K562 (cell line): ENCODE measurements around the gene MGAT5. TPM values are rescaled to one million over a fixed set of nuclear protein-coding genes. Genes with fewer than 3 reads are reported as not detected.

Experiments used
- ATAC-seq: fragments of 200-7000 bp; cut with Tn5 transposase; 3 replicates; pipeline ENCODE4 v1.9.1; 2020; ENCODE audit warnings: moderate library complexity
- BruUV-seq: library from RNA; stranded (reverse); fragments of 400-500 nt; replicated peaks from 2 replicates; lab custom pipeline; 2021; lab: Mats Ljungman, UMichigan
- CTCF ChIA-PET: fragments of 300-600 bp; formaldehyde crosslinking; extraction: SDS; loops from one replicate; lab custom pipeline; 2021; ENCODE audit warnings: low intra/inter-chr PET ratio; lab: Yijun Ruan, JAX
- POLR2A ChIA-PET: fragments of 300-600, 350-650 bp; sonication (Branson Sonifier 250); formaldehyde crosslinking; extraction: SDS; loops from one replicate; lab custom pipeline; 2021; ENCODE audit warnings: antibody characterized with exemption, inconsistent platforms; lab: Yijun Ruan, JAX
- DNase-seq, 4 experiments: peaks; one replicate each; pipeline versions ENCODE4 v3.0.0 to v3.0.0-alpha.2; 2011 to 2018; ENCODE audit warnings: low spot score in 3 of 4, mixed read lengths in 3 of 4; ENCODE audit errors: extremely low read depth in 1 of 4
- FAIRE-seq: peaks from 2 replicates; lab custom pipeline; 2011; peaks lifted over from hg19 to GRCh38; lab: Jason Lieb, UNC
- H2AFZ ChIP-seq: 2 replicates; pipeline ENCODE4 v1.6.0; 2011; ENCODE audit warnings: low read depth, low read length, control low read depth, inconsistent platforms
- H3K27ac ChIP-seq: fragments of 200-600 bp; 3 replicates; pipeline ENCODE4 v1.8.0; 2011; ENCODE audit warnings: low read depth, mild to moderate bottlenecking, control low read depth, inconsistent platforms, low read length, moderate library complexity, mixed read lengths; ENCODE audit errors: extremely low read depth
- H3K27me3 ChIP-seq, 2 experiments: fragments of 300-600 bp in 1 of 2; 2 replicates in 1 of 2; 3 replicates in 1 of 2; pipeline versions ENCODE4 v1.6.0 to v1.8.0; 2011; ENCODE audit warnings: inconsistent platforms in 2 of 2, low read length in 2 of 2, mild to moderate bottlenecking in 1 of 2, mixed read lengths in 1 of 2, moderate library complexity in 1 of 2; ENCODE audit not compliant: control insufficient read depth in 2 of 2, insufficient read depth in 2 of 2
- H3K36me3 ChIP-seq: fragments of 300-600 bp; 3 replicates; pipeline ENCODE4 v1.8.0; 2011; ENCODE audit warnings: mild to moderate bottlenecking, low read length, inconsistent platforms; ENCODE audit not compliant: control insufficient read depth, insufficient read depth
- H3K4me1 ChIP-seq, 2 experiments: fragments of 200-600 bp in 1 of 2; replicated peaks in 1 of 2; 2 replicates in 1 of 2; 3 replicates in 1 of 2; pipeline versions ENCODE4 v1.5.1 to v1.8.0; 2011; ENCODE audit warnings: inconsistent platforms in 2 of 2, low read length in 2 of 2, mild to moderate bottlenecking in 1 of 2, mixed read lengths in 1 of 2, moderate library complexity in 1 of 2; ENCODE audit not compliant: control insufficient read depth in 2 of 2, insufficient read depth in 2 of 2
- H3K4me2 ChIP-seq: 2 replicates; pipeline ENCODE4 v1.6.1; 2011; ENCODE audit warnings: low read length, control low read depth, inconsistent platforms, mixed read lengths; ENCODE audit not compliant: insufficient read depth
- H3K4me3 ChIP-seq: fragments of 200-600 bp; sonication (generic), shearing (Covaris generic); 2 replicates; pipeline ENCODE4 v1.5.1; 2016; ENCODE audit warnings: control low read depth, inconsistent platforms
- H3K79me2 ChIP-seq: fragments of 200-600 bp; 3 replicates; pipeline ENCODE4 v1.8.0; 2011; ENCODE audit warnings: low read length, inconsistent platforms; ENCODE audit not compliant: control insufficient read depth, insufficient read depth
- H3K9ac ChIP-seq, 2 experiments: 2 replicates each; pipeline versions ENCODE4 v1.6.0 to v1.6.1; 2011; ENCODE audit warnings: low read depth in 2 of 2, low read length in 2 of 2, control low read depth in 1 of 2, inconsistent platforms in 1 of 2, mild to moderate bottlenecking in 1 of 2, mixed read lengths in 1 of 2; ENCODE audit not compliant: insufficient read depth in 1 of 2
- H3K9me1 ChIP-seq: one replicate; pipeline ENCODE4 v1.6.0; 2011; ENCODE audit warnings: inconsistent platforms, mild to moderate bottlenecking, low read length, moderate library complexity; ENCODE audit not compliant: control insufficient read depth, insufficient read depth
- H3K9me3 ChIP-seq: replicated peaks from 2 replicates; pipeline ENCODE4 v1.5.1; 2011; ENCODE audit warnings: low read depth, low read length, inconsistent platforms; ENCODE audit not compliant: control insufficient read depth, insufficient read depth
- H4K20me1 ChIP-seq: replicated peaks from 2 replicates; pipeline ENCODE4 v1.6.1; 2011; ENCODE audit warnings: low read length, inconsistent platforms, mixed read lengths; ENCODE audit not compliant: control insufficient read depth, insufficient read depth
- BMI1 ChIP-seq: fragments of 150-350 bp; IDR thresholded peaks from 2 replicates; pipeline ENCODE4 v1.6.1; 2014; ENCODE audit warnings: low read length
- CBX1 ChIP-seq: sonication (generic); IDR thresholded peaks from 2 replicates; pipeline ENCODE4 v1.6.1; 2016; ENCODE audit warnings: antibody characterized with exemption, low read depth, mild to moderate bottlenecking
- CBX5 ChIP-seq: IDR thresholded peaks from 2 replicates; pipeline ENCODE4 v1.6.1; 2014; ENCODE audit warnings: low read depth, borderline replicate concordance
- GABPA ChIP-seq: fragments of 200-800 bp; sonication (Bioruptor generic); conservative IDR thresholded peaks from 2 replicates; pipeline ENCODE4 v1.6.1; 2016; ENCODE audit warnings: low read depth, missing genetic modification characterization, missing compliant biosample characterization
- KAT8 ChIP-seq: fragments of 450-650 bp; IDR thresholded peaks from 2 replicates; pipeline ENCODE4 v1.6.1; 2016; ENCODE audit warnings: low read depth, mild to moderate bottlenecking
- KDM4B ChIP-seq, 2 experiments: fragments of 450-650 bp in 1 of 2; sonication (generic) in 1 of 2; IDR thresholded peaks; 2 replicates each; pipeline ENCODE4 v1.6.1; 2016 to 2017; ENCODE audit warnings: borderline replicate concordance in 2 of 2, antibody characterized with exemption in 1 of 2, low read depth in 1 of 2, mild to moderate bottlenecking in 1 of 2
- NR2C2 ChIP-seq, 2 experiments: fragments of 200-800 bp in 1 of 2; sonication (Bioruptor generic) in 1 of 2; sonication (generic) in 1 of 2; formaldehyde crosslinking in 1 of 2; IDR thresholded peaks; 2 replicates each; pipeline versions ENCODE4 v1.6.1 to v1.8.0; 2016 to 2022; ENCODE audit warnings: mild to moderate bottlenecking in 1 of 2, missing compliant biosample characterization in 1 of 2, missing genetic modification characterization in 1 of 2, missing genetic modification reagents in 1 of 2
- PRPF4 ChIP-seq: fragments of 200-400 bp; formaldehyde crosslinking; IDR thresholded peaks from one replicate; pipeline ENCODE4 v1.6.1; 2017; ENCODE audit warnings: low read length, low read depth, mild to moderate bottlenecking; ENCODE audit not compliant: insufficient read depth, poor library complexity, severe bottlenecking
- SFPQ ChIP-seq: fragments of 200-400 bp; formaldehyde crosslinking; IDR thresholded peaks from 2 replicates; pipeline ENCODE4 v1.6.1; 2017; ENCODE audit warnings: mild to moderate bottlenecking, low read depth, low read length, moderate library complexity
- ZBTB49 ChIP-seq: sonication (generic); formaldehyde crosslinking; IDR thresholded peaks from 2 replicates; pipeline ENCODE4 v1.8.0; 2022; ENCODE audit warnings: missing genetic modification reagents, mild to moderate bottlenecking, borderline replicate concordance
- ZNF165 ChIP-seq: fragments of 250-450 bp; sonication (Bioruptor Pico); IDR thresholded peaks from 2 replicates; pipeline ENCODE4 v1.4.0; 2020; ENCODE audit warnings: borderline replicate concordance
- ZNF699 ChIP-seq: fragments of 250-450 bp; sonication (Bioruptor Pico); IDR thresholded peaks from 2 replicates; pipeline ENCODE4 v1.8.0; 2021; ENCODE audit warnings: mild to moderate bottlenecking, moderate library complexity; ENCODE audit not compliant: insufficient replicate concordance
- WGBS: fragments of 100-300 bp; shearing (Covaris generic); methylation state at CpG from one replicate; pipeline ENCODE4 v1.1.6; 2016; ENCODE audit warnings: low coverage, mixed read lengths; ENCODE audit not compliant: insufficient coverage; ENCODE audit errors: missing lambda C conversion rate; 5-methylcytosine and 5-hydroxymethylcytosine counted together
- in situ Hi-C: fragments of 300-500 bp; cut with MboI; formaldehyde crosslinking; loops from 4 replicates; pipeline ENCODE4 v1.15.0; 2018; ENCODE audit warnings: inconsistent platforms, mixed read lengths
- intact Hi-C: fragments of 100-400 bp; cut with micrococcal nuclease; formaldehyde crosslinking; loops from 2 replicates; pipeline ENCODE4 v1.14.2; 2022
- polyA plus RNA-seq, 8 experiments: library from polyadenylated mRNA; depleted of rRNA in 4 of 8; stranded (reverse) in 5 of 8; unstranded in 3 of 8; fragments of >200 nt; fragmentation: Nextera tagmentation in 2 of 8; fragmentation: Illumina TruSeq in 1 of 8; extraction: Ambion mirVana in 2 of 8; extraction: Trizol in 1 of 8; gene quantifications; 2 replicates each; pipeline versions ENCODE4 v1.2.1 to v1.2.3, GENCODE V29; 2011 to 2014; ENCODE audit warnings: inconsistent platforms in 1 of 8, missing spikeins in 1 of 8
- total RNA-seq, 7 experiments: library from RNA; depleted of rRNA in 6 of 7; stranded (reverse); fragments of >200 nt in 6 of 7; fragmentation: Illumina TruSeq in 2 of 7; extraction: Trizol in 2 of 7; gene quantifications; 2 replicates each; pipeline versions ENCODE4 v1.2.1 to v1.2.3, GENCODE V29; 2011 to 2021; ENCODE audit warnings: low replicate concordance in 1 of 7

MGAT5 gene
- total and polyA plus RNA-seq, 9 of the 15 experiments (the other 6 are each of a cell fraction or from before 2014, with no cell fraction given): 1.6 to 18.6 (median 11.1) TPM

- POLR2A ChIA-PET: no interaction called here
- Histone ChIP-seq H3K4me3 (no peak overlapping the region), H3K4me2 (no peak overlapping the region), H4K20me1 (no peaks in the 10 kb centered on the region), H3K27ac (no peak overlapping the region), H3K9me1 (no peaks in the 10 kb centered on the region), H3K36me3 (no peaks in the 10 kb centered on the region), H3K27me3 (no peaks in the 10 kb centered on the region)
- ATAC-seq: no peak
- in situ Hi-C loops (no loop called here), intact Hi-C loops (no loop called here)
- FAIRE-seq: no peak
- 21% methylated on average over 4 of the region's 4 CpGs for WGBS
- no peak for TF ChIP-seq GABPA (tag)
- no peak for TF ChIP-seq CBX1
- TF ChIP-seq KAT8: no peak
- no peak for TF ChIP-seq PRPF4
- TF ChIP-seq ZNF165: no peak
- TF ChIP-seq KDM4B (IDR thresholded peaks at IDR 0.05; ENCODE audit: borderline replicate concordance in 2 of 2, low read depth in 1 of 2): no peak
- no peak for TF ChIP-seq ZNF699 (CRISPR knock-in tag)
- TF ChIP-seq, all 486 proteins: peak for 0
- no TSS peak for BruUV-seq
- Histone ChIP-seq H3K4me1 (no peaks in the 10 kb centered on the region), H3K79me2 (no peaks in the 10 kb centered on the region), H3K9ac (no peak overlapping the region), H2AFZ (no peak overlapping the region), H3K9me3 (no peaks in the 10 kb centered on the region)
- DNase-seq: no peak
- CTCF ChIA-PET: no interaction called here
These were observed 70.6 kb downstream of the MGAT5 start for GRCh38 chr2:134324430-134324829.

- Histone ChIP-seq H3K36me3 (no peaks in the 10 kb centered on the region), H2AFZ (no peak overlapping the region), H3K4me3 (no peak overlapping the region), H3K9me1 (no peaks in the 10 kb centered on the region), H3K9ac (no peak overlapping the region), H3K9me3 (no peaks in the 10 kb centered on the region), H3K27me3 (no peaks in the 10 kb centered on the region), H4K20me1 (no peaks in the 10 kb centered on the region), H3K79me2 (no peaks in the 10 kb centered on the region), H3K4me1 (no peaks in the 10 kb centered on the region), H3K4me2 (no peak overlapping the region), H3K27ac (no peak overlapping the region)
- ChIA-PET POLR2A (no interaction called here), CTCF (no interaction called here)
- ATAC-seq: no peak
- in situ Hi-C loops (no loop called here), intact Hi-C loops (no loop called here)
- no TSS peak for BruUV-seq
- DNase-seq: no peak
- no peak for FAIRE-seq
- 57% methylated on average over 1 of the region's 1 CpG for WGBS
- TF ChIP-seq NR2C2 (CRISPR knock-in tag; IDR thresholded peaks at IDR 0.05): no peak
- TF ChIP-seq NR2C2 (tag; IDR thresholded peaks at IDR 0.05): no peak
- no peak for TF ChIP-seq CBX5
- TF ChIP-seq SFPQ: no peak
- TF ChIP-seq BMI1: no peak
- TF ChIP-seq ZBTB49 (CRISPR knock-in tag): no peak
These were observed 71.1 kb downstream of the MGAT5 start for GRCh38 chr2:134324947-134325346.
